NCI-H774 (cell line): ENCODE data around the gene RALY.
A peak's percentile ranks its signal among the peaks of the same experiment; 100 is the strongest.

Source experiments
- DNase-seq: peaks from one replicate; lab custom pipeline; 2025; lab: John Stamatoyannopoulos, UW

Gene RALY

DNA sequence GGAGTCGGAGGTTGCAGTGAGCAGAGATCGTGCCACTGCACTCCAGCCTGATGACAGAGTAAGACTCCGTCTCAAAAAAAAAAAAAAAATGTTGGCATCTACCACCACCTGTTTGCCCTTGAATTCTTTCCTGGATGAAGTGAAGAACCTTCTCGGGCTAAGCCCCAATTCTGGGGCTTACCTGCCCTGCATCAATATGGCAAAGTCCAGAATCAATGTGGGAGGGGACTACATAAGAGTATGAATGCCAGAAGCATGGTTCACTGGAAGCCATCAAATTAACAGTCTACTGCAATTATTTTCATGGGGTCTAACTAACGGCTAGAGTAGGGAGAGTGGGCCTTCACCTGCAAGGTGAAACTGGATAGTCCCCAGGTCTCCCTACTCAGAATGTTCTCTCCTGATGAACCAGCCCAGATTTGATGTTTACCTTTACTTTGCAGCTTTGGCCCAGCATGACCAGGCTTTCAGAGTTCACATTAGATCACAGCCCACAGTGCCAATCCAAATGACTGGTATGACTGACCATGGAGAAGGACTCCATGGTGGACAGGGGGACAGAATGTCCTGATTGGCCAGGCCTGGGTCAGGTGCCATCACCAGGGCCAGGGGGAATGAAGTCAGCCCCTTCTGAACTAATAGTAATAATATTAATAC lies 7.0 kb upstream of the RALY start:
- no peak for DNase-seq

DNA sequence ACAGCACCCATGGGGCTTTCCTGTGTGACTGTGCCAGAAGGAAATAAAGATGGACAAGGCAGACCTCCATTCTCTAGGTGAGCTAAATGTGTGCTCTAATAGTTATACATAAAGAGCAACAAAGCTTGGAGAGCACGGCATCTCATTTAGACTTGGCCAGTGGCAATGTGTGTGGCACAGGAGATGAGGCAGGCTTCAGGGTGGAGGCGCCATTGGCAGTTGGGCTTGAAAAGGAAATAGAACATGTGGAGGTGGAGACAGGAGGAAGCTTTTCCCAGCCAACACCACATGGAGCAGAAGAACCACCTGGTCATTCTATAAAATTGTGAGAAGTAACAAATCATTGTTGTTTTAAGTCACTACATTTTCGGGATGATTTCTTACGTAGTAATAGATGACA lies 3.6 kb upstream of the RALY start:
- no peak for DNase-seq

DNA sequence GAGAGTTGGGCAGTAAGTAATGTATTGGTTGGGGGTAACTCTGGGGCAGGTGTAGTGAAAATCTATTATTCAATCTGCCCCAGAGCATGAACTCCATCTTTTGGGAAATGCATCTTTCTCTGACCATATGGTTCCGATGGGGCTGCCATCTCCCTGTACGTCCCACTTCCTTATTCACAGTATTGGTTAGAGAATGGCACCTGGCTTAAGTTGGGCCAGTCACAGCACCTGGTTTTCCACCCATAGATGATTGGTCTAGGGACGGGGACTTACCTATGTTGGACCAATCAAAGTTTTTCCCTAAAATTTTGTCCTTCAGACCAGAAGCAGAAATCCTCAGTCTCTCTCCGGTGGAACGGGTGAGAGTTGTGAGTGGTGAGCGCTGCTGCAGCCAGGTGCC lies 2.2 kb upstream of the RALY start:
- no peak for DNase-seq

DNA sequence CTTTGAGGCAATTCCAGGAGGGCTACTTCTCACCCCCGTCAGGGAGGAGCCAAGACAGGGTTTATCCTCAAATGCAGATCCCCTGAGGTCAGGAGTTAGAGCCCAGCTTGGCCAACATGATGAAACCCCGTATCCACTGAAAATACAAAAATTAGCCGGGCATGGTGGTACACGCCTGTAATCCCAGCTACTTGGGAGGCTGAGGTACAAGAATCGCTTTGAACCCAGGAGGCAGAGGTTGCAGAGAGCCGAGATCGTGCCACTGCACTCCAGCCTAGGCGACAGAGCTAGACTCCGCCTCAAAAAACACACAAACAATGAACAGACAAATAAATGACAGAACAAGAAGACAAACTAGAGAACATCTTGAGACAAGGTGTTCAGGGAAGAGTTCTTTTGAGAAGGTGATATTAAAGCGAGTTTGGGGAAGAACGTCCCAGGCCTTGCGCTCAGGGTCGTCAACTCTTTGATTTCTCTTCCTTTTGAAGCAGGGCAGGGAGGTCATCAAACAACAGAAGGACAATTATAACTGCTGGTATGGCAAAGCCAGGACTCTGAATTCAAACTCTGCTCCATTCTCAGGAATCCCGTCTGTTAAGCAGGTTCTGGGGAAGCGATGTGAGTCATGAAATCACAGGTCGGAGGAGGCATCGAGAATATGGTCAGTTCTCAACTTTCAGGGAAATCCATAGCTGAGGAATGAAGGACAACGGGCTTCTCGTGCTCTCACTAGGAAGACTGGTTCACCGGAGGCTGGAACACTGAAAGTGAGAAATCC lies 1.4 kb upstream of the RALY start:
- DNase-seq: peak; percentile 39

DNA sequence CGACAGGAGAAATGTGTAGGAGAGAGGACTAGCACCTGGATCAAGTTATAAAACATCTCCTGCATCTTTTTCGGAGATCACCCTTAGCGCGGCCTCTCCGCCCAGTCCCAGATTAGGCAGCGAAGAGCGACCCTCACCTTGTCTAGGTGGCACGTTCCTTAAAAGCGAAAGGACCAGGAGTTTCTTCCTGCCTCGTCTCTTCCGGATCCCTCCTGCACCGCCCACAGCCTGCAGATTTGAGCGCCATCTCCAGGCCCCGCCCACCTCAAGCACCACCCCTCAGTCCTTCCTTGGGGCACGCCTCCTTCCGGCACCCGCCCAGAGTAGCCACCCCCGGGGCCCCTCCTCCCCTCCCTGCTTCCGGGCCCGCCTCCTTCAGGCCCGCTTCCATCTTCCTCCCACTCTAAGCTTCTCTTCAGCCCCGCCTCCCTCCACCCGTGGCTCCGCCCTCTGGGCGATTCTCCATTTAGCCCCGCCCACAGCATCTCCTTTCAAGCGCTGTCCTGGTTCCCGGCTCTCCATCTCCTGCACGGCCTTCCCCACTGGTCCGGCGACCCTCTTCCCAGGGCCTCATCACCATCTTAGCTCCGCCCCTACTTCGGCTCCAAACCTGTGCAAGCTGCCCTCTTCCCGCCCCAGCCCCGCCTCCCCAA lies 662 bp upstream of the RALY start:
- DNase-seq: peak; percentile 98

DNA sequence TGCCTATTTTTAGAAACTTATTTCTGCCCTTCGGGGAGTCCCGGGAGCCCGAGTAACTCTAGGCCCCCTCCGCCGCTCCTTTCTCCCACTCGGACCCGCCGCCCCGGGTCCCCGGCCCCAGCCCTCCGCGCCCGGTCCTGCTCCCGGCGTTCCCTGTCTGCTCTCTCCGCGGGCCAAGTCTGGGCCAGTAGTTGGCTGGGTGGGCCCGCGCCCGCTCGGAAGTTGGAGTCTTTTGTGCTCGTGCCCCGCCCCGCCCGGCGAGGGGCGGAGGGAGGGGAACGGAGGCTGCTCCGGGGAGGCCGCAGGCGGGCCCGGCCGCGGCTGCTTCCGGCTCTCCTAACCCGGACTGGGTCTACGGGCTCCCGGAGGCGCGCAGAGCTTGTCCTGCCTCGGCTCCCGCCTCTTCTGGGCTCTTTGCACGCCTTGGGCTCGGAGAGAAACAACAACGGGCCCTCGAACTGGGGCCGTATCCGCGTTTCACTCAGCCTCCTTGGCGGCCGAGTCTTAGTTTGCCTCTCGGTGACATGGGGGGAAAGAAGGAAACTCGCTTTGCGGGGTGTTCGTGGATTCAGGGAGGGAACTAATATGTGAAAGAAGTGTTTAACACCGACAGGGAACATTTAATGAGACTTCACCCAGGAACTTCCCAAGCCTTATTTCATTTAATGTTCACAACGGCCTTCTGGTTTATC lies 657 bp downstream of the RALY start:
- DNase-seq: peak; percentile 67

DNA sequence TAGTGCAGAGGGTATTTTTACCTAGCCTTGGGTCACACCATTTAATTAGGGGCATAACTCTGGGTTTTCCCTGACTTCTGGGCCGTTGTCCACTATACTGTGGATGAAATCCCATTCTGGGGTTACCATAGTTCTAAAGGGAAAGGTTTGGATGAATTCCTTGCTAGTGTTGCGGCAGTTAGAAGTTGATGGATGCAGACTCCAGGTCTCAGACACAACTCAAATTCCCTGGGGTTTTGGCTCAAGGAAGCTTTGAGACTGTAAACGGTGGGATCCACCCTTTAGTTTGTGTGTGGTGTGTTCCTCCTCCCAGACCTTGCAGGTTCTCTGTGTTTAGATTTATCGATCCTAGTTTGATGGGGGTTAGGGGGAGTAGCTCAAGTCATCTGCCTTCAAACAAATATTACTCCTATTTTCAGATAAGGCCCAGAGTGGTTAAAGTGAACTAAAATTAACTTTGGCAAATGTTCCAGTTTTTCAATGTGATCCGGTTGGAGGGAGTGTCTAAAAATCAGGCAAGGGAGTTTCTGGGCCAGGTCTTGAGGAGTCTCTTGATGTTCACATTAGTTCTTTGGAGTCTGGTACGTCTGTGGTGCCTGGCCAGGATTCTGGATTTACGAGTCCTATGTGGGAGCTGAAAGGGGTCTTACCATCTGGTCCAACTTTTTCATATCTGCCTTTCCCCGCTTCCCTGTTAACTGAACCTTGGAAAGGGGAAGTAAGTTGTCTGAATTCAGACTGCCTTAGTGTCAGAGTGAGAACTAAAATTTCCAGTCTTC lies 1.5 kb downstream of the RALY start:
- DNase-seq: no peak

DNA sequence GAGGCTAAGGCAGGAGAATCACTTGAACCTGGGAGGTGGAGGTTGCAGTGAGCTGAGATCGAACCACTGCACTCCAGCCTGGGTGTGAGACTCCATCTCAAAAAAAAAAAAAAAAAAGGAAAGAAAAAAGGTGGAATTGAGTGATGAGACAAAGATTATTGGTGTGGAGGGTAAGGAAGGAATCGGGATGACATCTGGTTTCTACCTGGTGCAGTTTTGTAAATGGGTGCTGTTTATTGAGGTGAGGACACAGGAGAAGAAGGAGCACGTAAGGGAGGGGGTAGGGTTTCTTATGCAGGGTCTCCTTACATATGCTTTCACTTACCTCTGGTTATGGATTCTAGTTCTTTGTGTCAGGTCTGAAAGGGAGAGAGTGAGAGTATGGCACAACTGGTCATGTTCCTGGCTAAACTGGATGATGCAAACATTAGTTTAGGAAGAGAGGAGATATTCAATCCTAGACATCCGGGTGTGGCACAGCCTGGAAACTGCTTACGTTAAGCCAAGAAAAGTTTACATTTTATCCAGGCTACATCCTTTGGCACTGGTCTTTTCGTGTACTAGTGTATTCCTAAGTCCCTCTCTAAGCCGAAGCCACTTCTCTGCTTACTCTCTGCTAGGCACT lies 5.4 kb downstream of the RALY start:
- DNase-seq: no peak

DNA sequence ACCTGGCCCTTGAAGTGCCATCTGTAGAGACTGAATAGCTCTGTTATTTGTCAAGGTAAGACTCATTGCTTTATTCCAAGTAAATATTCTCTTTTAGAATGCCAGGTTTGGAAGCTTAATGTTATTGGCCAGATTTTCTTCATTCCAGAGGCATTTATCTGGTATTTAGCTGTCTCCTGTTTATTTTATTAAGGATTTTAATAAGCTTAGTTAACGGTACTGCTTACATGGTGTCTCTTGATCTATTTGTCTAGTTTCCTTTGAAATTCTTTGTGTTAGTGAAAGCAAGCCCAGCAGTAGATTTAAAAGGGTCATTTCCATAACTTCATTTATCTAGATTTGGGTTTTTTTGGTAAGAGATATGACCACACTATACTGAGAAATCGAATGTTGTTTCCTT lies 7.7 kb downstream of the RALY start:
- no peak for DNase-seq

DNA sequence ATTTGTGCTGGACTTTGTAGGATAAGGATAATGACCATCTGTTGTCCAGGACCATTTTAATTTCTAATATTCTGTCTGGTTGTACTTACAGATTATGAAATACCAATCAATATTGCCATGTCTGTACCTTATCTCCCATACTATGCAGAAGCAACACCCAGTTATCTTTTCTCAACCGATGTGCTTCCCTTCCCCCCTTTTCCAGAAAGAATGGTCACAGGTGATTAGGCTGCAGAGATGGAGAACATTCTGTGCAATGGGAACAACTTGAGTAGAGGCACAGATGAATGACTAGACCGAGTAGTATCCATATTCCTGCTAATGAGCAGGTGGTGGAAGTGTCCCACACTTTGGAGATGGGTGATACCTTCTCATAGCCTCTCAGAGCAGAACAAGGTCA lies 10.5 kb downstream of the RALY start:
- no peak for DNase-seq

DNA sequence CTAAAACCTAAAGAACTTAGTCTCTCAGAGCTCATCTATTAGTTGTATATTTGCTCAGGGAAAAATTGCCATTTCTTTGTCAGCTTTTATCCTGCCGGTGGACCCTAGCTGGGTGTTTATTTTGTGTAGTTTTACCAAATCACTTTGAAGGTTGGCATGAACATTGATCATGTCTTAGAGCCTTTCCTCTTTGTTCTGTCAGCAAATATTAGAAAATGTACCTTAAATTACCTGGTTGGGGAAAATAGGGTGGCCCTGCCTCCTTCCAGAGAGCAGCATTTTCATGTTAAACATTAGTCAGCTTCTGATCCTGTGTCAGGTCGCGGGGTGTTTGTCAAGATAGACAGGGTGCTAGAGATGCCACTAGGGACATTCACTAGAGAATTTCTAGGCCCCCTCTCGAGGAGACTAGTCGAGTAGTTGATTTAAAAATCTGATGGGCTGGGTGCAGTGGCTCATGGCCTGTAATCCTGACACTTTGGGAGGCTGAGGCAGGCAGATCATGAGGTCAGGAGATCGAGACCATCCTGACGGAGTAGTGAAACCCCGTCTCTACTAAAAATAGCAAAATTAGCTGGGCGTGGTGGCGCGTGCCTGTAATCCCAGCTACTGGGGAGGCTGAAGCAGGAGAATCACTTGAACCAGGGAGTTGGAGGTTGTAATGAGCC lies 11.2 kb downstream of the RALY start:
- no peak for DNase-seq

DNA sequence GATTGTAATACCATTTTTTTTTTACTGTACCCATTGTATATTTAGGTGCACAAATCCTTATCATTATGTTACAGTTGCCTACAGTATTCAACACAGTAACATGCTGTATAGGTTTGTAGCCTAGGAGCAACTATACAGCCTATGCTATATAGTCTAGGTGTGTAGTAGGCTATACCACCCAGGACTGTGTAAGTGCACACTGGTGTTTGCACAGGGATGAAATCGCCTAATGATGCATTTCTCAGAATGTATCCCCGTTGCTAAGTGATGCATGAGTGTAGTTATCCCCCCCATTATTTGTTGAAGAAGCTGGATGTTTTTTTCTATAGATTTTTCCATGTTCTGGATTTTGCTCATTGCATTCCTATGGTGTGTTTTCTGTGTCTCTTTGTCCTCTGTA lies 12.9 kb downstream of the RALY start:
- DNase-seq: no peak

DNA sequence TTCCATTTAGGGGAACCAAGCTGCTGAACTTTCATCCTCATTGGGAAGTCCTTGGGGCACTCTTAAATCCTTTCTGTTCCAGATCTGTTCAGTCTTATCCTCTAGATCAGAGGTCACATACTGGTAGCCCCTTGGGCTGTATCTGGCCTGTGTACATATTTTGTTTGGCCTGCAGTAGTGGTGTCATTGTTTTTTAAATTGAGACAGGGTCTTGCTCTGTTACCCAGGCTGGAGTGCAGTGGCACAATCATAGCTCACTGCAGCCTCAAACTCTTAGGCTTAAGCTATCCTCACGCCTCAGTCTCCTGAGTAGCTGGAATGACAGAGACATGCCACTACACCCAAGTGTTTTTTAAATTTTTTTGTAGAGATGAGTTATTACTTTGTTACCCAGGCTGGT lies 14.8 kb downstream of the RALY start:
- DNase-seq: no peak

DNA sequence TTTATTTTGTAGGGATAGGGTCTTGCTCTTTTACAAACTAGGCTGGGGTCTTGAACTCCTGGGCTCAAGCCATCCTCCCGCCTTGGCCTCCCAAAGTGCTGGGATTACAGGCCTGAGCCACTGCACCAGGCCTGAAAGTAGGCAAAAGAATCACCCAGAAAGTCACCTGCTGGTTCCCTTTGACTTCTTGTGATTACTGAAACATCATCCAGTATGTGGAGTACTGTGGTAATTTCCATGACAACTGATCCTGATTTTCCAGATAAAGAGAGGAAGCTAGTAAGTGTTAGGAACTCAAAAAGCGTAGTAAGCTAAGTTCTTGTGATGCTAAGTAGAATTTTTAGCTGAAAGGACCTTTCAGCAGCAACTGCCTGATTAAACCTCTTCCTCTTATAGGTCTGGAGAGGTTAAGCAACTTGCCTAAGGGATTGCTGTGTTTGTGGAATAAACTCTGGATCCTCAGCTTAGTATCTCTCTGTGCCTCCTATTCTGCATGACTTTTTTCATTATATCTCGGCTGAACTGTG lies 16.8 kb downstream of the RALY start:
- DNase-seq: no peak

DNA sequence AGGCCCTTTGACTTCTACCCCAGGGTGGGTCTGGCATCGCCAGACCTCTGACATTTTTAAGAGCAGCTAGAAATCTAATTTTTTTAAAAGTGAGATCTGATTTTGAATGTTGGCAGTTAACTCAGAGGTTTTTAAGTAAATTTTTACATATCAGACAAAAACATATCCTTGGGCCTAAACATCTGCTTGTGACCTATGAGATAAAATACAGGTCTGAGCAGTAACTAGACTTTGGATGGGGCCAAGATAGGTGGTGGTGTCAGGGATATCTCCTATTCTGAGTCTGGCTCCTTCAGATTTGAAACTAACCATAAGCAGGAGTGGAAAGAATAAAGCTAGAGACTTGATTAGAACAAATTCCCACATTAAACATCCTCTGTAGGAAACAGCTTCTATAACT lies 17.6 kb downstream of the RALY start:
- no peak for DNase-seq

DNA sequence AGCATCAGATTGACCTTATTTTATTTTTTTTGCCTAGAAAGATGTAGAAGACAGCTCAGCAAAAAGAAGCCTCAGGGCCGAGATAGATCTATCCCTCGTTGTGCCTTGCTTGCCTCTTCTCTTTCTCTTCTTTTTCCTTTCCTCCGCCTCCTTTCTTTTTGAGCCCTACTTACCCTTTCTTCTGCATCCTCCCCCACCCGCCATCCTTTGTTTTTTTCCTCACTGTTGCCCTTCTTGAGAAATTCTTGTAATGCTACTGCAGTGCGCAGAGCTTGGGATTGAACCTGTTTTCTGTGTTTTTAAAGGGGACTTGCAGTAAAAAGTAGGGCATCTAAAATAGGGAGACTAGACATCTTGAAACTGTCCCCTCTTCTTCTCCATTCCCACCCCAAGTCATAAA lies 18.6 kb downstream of the RALY start:
- DNase-seq: no peak

DNA sequence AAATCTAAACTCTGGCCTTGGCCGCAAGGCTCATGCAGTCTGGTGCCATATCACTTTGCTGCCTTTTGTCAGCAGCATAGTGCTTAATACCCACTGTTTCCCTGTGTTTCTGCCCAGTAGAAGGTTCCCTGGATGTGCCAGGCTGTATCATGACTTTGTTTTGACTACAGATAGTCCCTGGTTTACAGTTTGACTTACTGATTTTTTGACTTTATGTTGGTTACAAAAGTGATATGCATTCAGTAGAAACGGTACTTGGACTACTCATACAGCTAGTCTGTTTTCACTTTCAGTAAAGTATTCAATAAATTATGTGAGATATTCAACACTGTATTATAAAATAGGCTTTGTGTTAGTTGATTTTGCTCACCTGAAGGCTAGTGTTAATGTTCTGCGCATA lies 19.0 kb downstream of the RALY start:
- DNase-seq: no peak

DNA sequence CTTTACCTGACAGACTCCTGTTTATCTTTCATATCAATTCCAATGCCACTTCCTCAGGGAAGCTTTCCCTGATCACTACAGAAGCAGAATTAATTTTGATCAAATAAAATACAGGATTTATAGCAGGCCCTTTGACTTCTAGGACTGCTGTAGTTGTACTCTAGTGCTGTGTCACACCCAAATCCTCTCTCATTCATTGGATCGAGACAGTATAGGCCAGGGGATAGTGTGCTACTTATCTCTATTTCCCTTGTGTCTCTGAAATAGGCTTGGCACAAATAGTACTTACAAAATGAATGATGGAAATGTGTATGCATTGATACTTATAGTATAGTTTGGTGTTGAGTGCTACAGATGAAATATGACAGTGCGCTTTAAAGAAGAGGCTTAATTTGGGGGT lies 19.8 kb downstream of the RALY start:
- DNase-seq: no peak

DNA sequence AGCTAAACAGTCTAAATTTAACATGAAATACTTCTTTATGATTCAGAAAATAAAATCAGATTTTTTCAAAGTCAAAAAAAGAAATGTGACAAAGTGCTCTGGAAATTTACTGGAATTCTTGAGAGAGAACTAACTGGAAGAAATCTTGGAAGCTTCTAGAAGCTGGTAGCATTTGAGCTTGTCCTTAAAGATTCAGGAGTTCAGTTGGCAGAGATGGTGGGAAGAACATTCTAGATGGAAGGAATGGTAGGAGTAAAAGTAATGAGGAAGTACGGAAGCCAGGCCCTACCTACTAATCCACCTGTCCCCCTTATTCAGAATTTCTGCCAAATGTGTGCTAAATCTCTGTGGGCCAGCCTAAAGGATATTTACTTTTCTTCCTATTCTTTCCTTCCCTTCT lies 21.2 kb downstream of the RALY start:
- no peak for DNase-seq

DNA sequence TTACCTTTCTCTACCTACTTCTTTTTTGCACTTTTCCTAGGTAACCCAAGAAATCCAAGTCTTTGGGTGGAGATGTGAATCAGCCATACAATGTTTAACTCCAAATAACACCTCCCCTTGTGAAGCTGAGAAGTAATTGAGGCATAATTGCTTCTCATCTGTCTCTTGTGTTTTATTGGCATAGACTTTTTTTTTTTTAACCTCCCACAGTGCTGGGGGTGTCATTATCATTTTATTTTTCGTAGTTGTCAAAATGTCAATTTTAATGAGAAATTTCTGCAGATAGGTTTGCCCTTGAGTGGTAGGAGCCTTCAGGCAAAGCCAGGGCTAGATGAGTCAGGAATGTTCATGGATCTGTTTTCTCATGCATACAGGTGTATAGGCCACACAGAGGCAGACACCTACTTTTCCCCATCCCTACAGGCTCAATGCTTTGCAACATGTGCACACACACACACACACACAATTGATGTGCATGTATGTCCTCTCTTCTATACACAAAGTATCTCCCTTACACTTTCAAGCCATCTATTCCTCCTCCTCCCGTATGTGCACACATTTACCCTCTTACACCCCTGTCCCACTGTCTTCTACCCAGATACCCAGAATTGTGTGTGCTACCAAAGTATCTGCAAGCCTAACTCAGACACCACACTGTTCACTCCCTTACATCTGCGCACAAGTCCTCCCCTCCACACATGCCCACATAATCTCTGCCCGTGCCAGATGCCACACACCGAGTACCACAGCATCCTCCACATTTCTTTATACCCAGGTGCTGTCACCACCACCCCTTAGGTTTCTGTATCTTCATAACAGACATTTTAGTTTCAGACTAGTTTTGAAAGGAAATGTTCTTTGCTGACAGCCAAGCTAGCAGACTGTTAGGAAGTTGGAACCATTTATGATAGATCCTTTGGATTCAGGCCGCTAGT lies 22.0 kb downstream of the RALY start:
- no peak for DNase-seq
